ENCODE results near the gene STK33.

The STK33 gene

DNA sequence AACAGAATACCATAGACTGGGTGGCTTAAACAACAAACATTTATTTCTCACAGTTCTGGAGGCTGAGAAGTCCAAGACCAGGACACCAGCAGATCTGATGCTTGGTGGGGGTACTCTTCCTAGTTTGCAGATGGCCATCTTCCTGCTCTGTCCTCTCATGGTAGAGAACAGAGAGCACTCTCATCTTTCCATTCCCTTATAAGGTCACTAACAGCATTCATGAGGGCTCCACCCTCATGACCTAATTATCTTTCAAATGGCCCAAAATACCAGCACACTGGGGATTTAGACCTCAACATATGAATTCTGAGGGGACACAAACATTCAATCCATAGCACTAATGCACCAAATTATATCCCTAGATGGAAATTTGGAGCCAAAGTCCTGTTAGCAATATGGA is 6.1 kb downstream of the STK33 start:
- Histone ChIP-seq H3K36me3 (ENCODE audit: control insufficient read depth, insufficient read depth, low read length) (no peaks in the 10 kb centered on the region), H3K27me3 (replicated peaks; ENCODE audit: control insufficient read depth, insufficient read depth, low read length) (no peaks in the 10 kb centered on the region), H3K4me3 (replicated peaks; ENCODE audit: low read depth, low read length) (no peak overlapping the region)
- TF ChIP-seq, protein P1, sequence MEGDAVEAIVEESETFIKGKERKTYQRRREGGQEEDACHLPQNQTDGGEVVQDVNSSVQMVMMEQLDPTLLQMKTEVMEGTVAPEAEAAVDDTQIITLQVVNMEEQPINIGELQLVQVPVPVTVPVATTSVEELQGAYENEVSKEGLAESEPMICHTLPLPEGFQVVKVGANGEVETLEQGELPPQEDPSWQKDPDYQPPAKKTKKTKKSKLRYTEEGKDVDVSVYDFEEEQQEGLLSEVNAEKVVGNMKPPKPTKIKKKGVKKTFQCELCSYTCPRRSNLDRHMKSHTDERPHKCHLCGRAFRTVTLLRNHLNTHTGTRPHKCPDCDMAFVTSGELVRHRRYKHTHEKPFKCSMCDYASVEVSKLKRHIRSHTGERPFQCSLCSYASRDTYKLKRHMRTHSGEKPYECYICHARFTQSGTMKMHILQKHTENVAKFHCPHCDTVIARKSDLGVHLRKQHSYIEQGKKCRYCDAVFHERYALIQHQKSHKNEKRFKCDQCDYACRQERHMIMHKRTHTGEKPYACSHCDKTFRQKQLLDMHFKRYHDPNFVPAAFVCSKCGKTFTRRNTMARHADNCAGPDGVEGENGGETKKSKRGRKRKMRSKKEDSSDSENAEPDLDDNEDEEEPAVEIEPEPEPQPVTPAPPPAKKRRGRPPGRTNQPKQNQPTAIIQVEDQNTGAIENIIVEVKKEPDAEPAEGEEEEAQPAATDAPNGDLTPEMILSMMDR (IDR thresholded peaks at IDR 0.05; ENCODE audit: insufficient read depth, low read length, poor library complexity, severe bottlenecking), result no peak
- DNase-seq (ENCODE audit: extremely low read depth, insufficient read length), result no peak

DNA sequence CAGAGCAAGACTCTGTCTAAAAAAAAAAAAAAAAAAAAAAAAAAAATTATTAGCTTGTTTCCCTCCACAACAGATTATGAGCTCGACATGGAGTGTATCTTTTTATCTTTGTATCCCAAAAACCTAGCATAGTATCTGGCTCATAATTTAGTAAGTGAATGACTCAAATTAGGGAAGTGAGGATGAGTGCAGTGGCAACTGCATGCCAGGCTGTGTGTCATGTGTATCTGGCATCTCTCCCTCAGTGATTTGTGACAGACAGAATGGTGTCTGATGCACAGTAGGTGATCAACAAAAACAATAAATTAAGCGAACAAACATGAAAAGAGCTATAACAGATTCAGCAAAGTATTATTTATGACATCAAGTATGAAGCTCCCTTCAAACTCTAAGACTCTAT is 7.2 kb downstream of the STK33 start:
- TF ChIP-seq, protein P1 (IDR thresholded peaks at IDR 0.05; ENCODE audit: insufficient read depth, low read length, poor library complexity, severe bottlenecking), result no peak
- no peaks in the 10 kb centered on the region for H3K27me3 ChIP-seq (replicated peaks; ENCODE audit: control insufficient read depth, insufficient read depth, low read length)
- no peak for DNase-seq (ENCODE audit: extremely low read depth, insufficient read length)
- H3K36me3 ChIP-seq (ENCODE audit: control insufficient read depth, insufficient read depth, low read length), result no peaks in the 10 kb centered on the region
- no peak overlapping the region for H3K4me3 ChIP-seq (replicated peaks; ENCODE audit: low read depth, low read length)

DNA sequence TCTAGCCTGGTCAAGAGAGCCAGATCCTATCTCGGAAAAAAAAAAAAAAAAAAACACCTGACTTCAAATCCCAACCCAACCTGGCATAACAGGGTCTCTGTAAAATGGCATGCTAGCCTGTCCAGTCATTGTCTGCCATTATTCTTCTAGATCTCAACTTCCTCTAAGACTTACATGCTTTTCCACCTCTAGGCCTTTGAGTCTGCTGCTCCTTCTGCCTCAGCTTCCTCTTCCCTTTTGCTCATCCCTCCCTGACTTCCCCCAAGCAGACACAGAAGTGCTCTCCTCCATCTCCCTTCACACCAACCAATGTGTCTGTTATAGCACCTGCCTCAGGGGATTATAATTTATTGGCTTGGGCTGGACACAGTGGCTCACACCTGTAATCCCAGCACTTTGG is 7.8 kb downstream of the STK33 start:
- H3K27me3 ChIP-seq (replicated peaks; ENCODE audit: control insufficient read depth, insufficient read depth, low read length), result no peaks in the 10 kb centered on the region
- H3K4me3 ChIP-seq (replicated peaks; ENCODE audit: low read depth, low read length), result no peak overlapping the region
- H3K36me3 ChIP-seq (ENCODE audit: control insufficient read depth, insufficient read depth, low read length), result no peaks in the 10 kb centered on the region
- TF ChIP-seq, protein P1 (IDR thresholded peaks at IDR 0.05; ENCODE audit: insufficient read depth, low read length, poor library complexity, severe bottlenecking), result no peak
- no peak for DNase-seq (ENCODE audit: extremely low read depth, insufficient read length)

DNA sequence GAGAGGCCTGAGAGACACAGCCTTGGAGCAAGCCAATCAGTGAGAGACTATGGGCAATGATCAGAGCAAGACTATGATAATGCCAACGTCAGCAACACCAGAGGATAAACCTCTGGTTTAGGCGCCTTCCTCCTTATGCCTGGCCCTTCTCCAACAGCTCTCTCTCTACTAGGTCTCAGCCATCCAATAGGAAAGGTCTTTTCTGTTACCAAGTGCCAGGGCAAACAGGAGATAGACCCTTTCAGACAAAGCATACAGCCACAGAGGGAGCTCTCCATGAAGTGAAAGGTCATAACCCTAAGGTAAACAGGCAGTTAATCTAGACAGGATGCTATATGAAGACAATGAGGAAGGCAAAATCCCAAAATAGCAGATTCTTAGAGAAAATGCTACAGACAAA is 9.5 kb downstream of the STK33 start:
- Histone ChIP-seq H3K36me3 (ENCODE audit: control insufficient read depth, insufficient read depth, low read length) (no peaks in the 10 kb centered on the region), H3K27me3 (replicated peaks; ENCODE audit: control insufficient read depth, insufficient read depth, low read length) (no peaks in the 10 kb centered on the region), H3K4me3 (replicated peaks; ENCODE audit: low read depth, low read length) (no peak overlapping the region)
- DNase-seq (ENCODE audit: extremely low read depth, insufficient read length), result no peak
- TF ChIP-seq, protein P1 (IDR thresholded peaks at IDR 0.05; ENCODE audit: insufficient read depth, low read length, poor library complexity, severe bottlenecking), result no peak

DNA sequence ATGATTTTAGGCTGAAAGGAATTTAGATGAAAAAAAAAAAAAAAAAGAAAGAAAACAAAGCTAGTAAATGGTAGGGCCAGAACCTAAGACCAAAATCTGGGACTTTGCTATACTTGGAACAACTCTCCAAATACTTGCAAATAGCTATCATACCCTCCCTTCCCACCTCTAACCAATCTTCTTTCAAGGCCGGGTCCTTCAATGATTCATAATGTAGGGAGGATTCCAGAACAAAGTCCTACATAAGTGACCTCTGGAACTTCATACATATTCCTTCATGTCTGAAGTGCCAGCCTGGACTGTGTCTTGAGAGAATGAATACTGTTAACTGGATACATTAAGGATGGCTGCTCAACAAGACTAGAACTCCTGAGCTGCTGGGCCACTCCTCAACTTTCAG is 9.9 kb downstream of the STK33 start:
- no peak for DNase-seq (ENCODE audit: extremely low read depth, insufficient read length)
- no peak overlapping the region for H3K4me3 ChIP-seq (replicated peaks; ENCODE audit: low read depth, low read length)
- no peaks in the 10 kb centered on the region for H3K36me3 ChIP-seq (ENCODE audit: control insufficient read depth, insufficient read depth, low read length)
- TF ChIP-seq, protein P1 (IDR thresholded peaks at IDR 0.05; ENCODE audit: insufficient read depth, low read length, poor library complexity, severe bottlenecking), result no peak
- H3K27me3 ChIP-seq (replicated peaks; ENCODE audit: control insufficient read depth, insufficient read depth, low read length), result no peaks in the 10 kb centered on the region

DNA sequence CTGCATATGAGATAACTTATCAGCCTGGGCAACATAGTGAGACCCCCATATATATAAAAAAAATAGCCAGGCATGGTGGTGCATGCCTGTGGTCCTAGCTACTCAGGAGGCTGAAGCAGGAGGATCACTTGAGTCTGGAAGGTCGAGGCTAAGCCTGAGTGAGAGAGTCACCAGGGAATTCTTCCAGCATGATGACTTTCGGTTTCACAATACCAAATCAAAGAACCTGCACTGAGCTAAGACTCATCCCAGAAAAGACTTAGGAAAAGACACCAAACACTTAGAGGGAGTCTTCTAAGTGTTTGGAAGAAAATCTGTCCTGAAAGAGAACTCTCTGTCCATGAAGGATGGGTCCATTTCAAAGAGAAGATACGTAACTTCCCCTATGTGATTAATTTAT is 12.7 kb downstream of the STK33 start:
- DNase-seq (ENCODE audit: extremely low read depth, insufficient read length), result no peak
- H3K4me3 ChIP-seq (replicated peaks; ENCODE audit: low read depth, low read length), result no peak overlapping the region
- no peaks in the 10 kb centered on the region for H3K36me3 ChIP-seq (ENCODE audit: control insufficient read depth, insufficient read depth, low read length)
- TF ChIP-seq, protein P1 (IDR thresholded peaks at IDR 0.05; ENCODE audit: insufficient read depth, low read length, poor library complexity, severe bottlenecking), result no peak
- no peaks in the 10 kb centered on the region for H3K27me3 ChIP-seq (replicated peaks; ENCODE audit: control insufficient read depth, insufficient read depth, low read length)

All from GM06990 (cell line).